Measurements from ENCODE around the gene MINDY2. TPM values are rescaled to one million over a fixed set of nuclear protein-coding genes. Genes with fewer than 3 reads are reported as not detected.

Gene MINDY2
- polyA plus RNA-seq, 1 experiment = 17.5 TPM

GRCh38 chr15:58732625-58733363, 38.3 kb upstream of the MINDY2 start:
- TF ChIP-seq, protein P1, sequence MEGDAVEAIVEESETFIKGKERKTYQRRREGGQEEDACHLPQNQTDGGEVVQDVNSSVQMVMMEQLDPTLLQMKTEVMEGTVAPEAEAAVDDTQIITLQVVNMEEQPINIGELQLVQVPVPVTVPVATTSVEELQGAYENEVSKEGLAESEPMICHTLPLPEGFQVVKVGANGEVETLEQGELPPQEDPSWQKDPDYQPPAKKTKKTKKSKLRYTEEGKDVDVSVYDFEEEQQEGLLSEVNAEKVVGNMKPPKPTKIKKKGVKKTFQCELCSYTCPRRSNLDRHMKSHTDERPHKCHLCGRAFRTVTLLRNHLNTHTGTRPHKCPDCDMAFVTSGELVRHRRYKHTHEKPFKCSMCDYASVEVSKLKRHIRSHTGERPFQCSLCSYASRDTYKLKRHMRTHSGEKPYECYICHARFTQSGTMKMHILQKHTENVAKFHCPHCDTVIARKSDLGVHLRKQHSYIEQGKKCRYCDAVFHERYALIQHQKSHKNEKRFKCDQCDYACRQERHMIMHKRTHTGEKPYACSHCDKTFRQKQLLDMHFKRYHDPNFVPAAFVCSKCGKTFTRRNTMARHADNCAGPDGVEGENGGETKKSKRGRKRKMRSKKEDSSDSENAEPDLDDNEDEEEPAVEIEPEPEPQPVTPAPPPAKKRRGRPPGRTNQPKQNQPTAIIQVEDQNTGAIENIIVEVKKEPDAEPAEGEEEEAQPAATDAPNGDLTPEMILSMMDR (IDR thresholded peaks at IDR 0.05; ENCODE audit: low read depth, low read length) = no peak
- Histone ChIP-seq H3K9me3 (ENCODE audit: control insufficient read depth, insufficient read depth, low read length) (no peaks in the 10 kb centered on the region), H3K27ac (ENCODE audit: low read depth, low read length) (no peak overlapping the region), H3K27me3 (ENCODE audit: control insufficient read depth, insufficient read depth, low read length) (no peaks in the 10 kb centered on the region), H3K4me3 (ENCODE audit: low read depth, low read length) (no peak overlapping the region)
- CTCF ChIA-PET = no interaction called here
- no peak for DNase-seq (ENCODE audit: low read depth, low spot score)
- POLR2A ChIA-PET = interaction anchor here (1.4 to 1.9 kb wide), 2 partner anchors 10 to 16 kb away, joined by 3 to 7 read pairs; partner anchors contain the start of gene ADAM10

DNA sequence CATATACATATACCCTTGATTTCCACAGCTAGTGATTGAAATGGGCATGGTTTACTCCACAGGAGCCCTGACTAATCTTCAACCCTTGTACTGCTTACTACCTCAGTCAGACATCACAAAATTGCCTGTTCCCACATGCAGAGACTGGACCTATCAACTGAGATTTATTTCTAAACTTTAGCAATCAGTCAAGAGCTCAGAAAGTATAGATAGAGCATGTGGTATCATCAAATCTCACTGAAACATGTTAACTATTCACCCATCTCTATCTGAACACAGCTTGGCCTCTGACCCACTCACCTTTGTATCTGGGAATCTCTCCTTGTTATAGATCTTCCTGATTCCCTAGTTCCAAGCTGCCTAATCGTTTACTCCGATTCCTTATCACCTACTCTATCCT, 36.2 kb upstream of the MINDY2 start:
- H3K27me3 ChIP-seq (ENCODE audit: control insufficient read depth, insufficient read depth, low read length) = no peaks in the 10 kb centered on the region
- TF ChIP-seq, protein P1 (IDR thresholded peaks at IDR 0.05; ENCODE audit: low read depth, low read length) = no peak
- H3K9me3 ChIP-seq (ENCODE audit: control insufficient read depth, insufficient read depth, low read length) = no peaks in the 10 kb centered on the region
- H3K4me3 ChIP-seq (ENCODE audit: low read depth, low read length) = no peak overlapping the region
- CTCF ChIA-PET = no interaction called here
- H3K27ac ChIP-seq (ENCODE audit: low read depth, low read length) = no peak overlapping the region
- DNase-seq (ENCODE audit: low read depth, low spot score) = no peak
- POLR2A ChIA-PET = no interaction called here

- TF ChIP-seq, protein P1 (IDR thresholded peaks at IDR 0.05; ENCODE audit: low read depth, low read length) = no peak
- no peaks in the 10 kb centered on the region for H3K27me3 ChIP-seq (ENCODE audit: control insufficient read depth, insufficient read depth, low read length)
- POLR2A ChIA-PET = no interaction called here
- DNase-seq (ENCODE audit: low read depth, low spot score) = no peak
- CTCF ChIA-PET = interaction anchor here (0.6 kb wide), 1 partner anchor 466 kb away, joined by 3 read pairs; no protein-coding TSS in a partner anchor
- no peak overlapping the region for H3K27ac ChIP-seq (ENCODE audit: low read depth, low read length)
- no peak overlapping the region for H3K4me3 ChIP-seq (ENCODE audit: low read depth, low read length)
- H3K9me3 ChIP-seq (ENCODE audit: control insufficient read depth, insufficient read depth, low read length) = no peaks in the 10 kb centered on the region
Measured at GRCh38 chr15:58736018-58736643, 35.0 kb upstream of the MINDY2 start.

DNA sequence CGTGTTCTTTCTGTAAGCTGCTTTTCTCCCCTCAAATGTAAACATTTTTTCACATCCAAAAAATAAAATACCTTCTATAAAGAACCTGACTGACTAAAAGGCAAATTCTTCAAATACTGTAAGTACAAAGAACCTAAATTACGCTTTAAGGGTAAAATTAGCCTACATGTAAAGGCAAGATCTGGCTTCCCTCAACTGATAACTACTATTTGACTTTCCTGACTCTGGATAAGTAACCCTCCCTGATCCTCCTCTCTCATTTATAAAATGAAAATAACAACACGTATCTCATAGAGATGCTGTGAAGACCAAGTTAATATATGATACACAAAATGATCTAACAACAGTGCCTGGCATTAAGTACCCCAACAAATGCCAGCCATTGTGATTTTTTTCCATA, 33.8 kb upstream of the MINDY2 start:
- POLR2A ChIA-PET = interaction anchor here (0.7 kb wide), 1 partner anchor 68 kb away, joined by 3 read pairs; no protein-coding TSS in a partner anchor
- CTCF ChIA-PET = interaction anchor here (1.3 kb wide), 1 partner anchor 509 kb away, joined by 3 read pairs; no protein-coding TSS in a partner anchor

More for the DNA sequence above, 33.8 kb upstream of the MINDY2 start:
- H3K9me3 ChIP-seq (ENCODE audit: control insufficient read depth, insufficient read depth, low read length) = no peaks in the 10 kb centered on the region
- no peak overlapping the region for H3K27ac ChIP-seq (ENCODE audit: low read depth, low read length)
- TF ChIP-seq, protein P1 (IDR thresholded peaks at IDR 0.05; ENCODE audit: low read depth, low read length) = no peak
- no peak for DNase-seq (ENCODE audit: low read depth, low spot score)
- H3K27me3 ChIP-seq (ENCODE audit: control insufficient read depth, insufficient read depth, low read length) = no peaks in the 10 kb centered on the region
- no peak overlapping the region for H3K4me3 ChIP-seq (ENCODE audit: low read depth, low read length)
